Neutrophil (primary cell): Measurements from ENCODE around the gene CACNA1I.

Source experiments
- H3K27ac ChIP-seq: fragments of 200-600 bp; sonication (generic); 2 replicates; pipeline ENCODE4 v1.5.1; 2016; ENCODE audit warnings: mild to moderate bottlenecking, moderate library complexity
- H3K27me3 ChIP-seq: fragments of 200-600 bp; sonication (generic); 2 replicates; pipeline ENCODE4 v1.6.0; 2016; ENCODE audit warnings: mild to moderate bottlenecking
- H3K36me3 ChIP-seq: fragments of 200-600 bp; sonication (generic); 2 replicates; pipeline ENCODE4 v1.5.1; 2017
- H3K4me1 ChIP-seq, 2 experiments: fragments of 200-600 bp in 1 of 2; sonication (generic) in 1 of 2; 1 replicate in 1 of 2; 2 replicates in 1 of 2; pipeline versions ENCODE4 v1.5.1 to v1.6.1; 2013 to 2016; ENCODE audit warnings: low read depth in 1 of 2, low read length in 1 of 2, mild to moderate bottlenecking in 1 of 2, moderate library complexity in 1 of 2; ENCODE audit not compliant: control insufficient read depth in 1 of 2, insufficient read depth in 1 of 2
- H3K4me3 ChIP-seq, 2 experiments: fragments of 200-600 bp in 1 of 2; sonication (generic) in 1 of 2; 1 replicate in 1 of 2; 2 replicates in 1 of 2; pipeline ENCODE4 v1.5.1; 2013 to 2016; ENCODE audit warnings: low read depth in 1 of 2, low read length in 1 of 2, mild to moderate bottlenecking in 1 of 2, moderate library complexity in 1 of 2
- H3K9me3 ChIP-seq: fragments of 200-600 bp; sonication (generic); 2 replicates; pipeline ENCODE4 v1.5.1; 2016
- TF ChIP-seq, protein P1 (sequence below): fragments of 200-600 bp; sonication (generic); IDR thresholded peaks from 2 replicates; pipeline ENCODE4 v1.5.1; 2016; ENCODE audit warnings: antibody characterized with exemption

The CACNA1I gene

GRCh38 chr22:39618996-39619530 lies 48.5 kb downstream of the CACNA1I start:
- Histone ChIP-seq H3K4me1 (no peaks in the 10 kb centered on the region), H3K27ac (no peak overlapping the region), H3K27me3 (peaks cover 74% of the 10 kb centered on the region), H3K36me3 (no peaks in the 10 kb centered on the region), H3K9me3 (no peaks in the 10 kb centered on the region), H3K4me3 (no peak overlapping the region)
- TF ChIP-seq, protein P1, sequence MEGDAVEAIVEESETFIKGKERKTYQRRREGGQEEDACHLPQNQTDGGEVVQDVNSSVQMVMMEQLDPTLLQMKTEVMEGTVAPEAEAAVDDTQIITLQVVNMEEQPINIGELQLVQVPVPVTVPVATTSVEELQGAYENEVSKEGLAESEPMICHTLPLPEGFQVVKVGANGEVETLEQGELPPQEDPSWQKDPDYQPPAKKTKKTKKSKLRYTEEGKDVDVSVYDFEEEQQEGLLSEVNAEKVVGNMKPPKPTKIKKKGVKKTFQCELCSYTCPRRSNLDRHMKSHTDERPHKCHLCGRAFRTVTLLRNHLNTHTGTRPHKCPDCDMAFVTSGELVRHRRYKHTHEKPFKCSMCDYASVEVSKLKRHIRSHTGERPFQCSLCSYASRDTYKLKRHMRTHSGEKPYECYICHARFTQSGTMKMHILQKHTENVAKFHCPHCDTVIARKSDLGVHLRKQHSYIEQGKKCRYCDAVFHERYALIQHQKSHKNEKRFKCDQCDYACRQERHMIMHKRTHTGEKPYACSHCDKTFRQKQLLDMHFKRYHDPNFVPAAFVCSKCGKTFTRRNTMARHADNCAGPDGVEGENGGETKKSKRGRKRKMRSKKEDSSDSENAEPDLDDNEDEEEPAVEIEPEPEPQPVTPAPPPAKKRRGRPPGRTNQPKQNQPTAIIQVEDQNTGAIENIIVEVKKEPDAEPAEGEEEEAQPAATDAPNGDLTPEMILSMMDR = no peak

DNA sequence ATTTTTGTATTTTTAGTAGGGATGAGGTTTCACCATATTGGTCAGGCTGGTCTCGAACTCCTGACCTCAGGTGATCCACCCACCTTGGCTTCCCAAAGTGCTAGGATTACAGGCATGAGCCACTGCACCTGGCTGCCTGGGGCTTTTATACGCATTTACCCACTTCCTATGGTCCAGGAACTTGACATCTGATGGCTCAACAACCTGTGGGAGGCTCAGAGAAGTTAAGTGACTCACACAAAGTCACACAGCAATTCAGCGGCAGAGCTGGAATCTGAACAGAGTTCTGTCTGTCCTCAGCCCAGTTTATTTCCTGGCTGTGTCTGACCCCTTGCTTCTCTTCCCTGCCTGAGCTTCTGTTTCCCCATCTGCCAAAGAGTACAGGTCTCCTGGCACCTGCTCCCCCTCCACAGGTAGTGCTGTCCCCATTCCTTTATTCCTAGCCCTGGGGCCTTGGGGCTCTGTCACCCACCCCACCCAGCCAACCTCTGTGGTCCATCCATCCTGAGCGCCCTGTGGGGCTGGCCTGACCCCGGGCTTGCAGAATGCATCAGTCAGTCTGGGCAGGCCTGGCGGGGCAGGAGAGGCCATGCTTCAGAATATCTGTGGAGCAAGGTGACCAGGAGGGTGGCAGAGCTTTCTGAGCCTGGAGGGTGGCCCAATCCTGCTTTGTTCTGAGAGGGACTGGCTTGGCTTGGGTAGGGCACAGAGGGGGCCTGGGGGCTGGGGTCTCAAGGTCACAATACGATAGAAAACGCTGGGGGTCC lies 50.6 kb downstream of the CACNA1I start:
- TF ChIP-seq, protein P1 = no peak
- Histone ChIP-seq H3K4me3 (no peak overlapping the region), H3K27ac (no peak overlapping the region), H3K4me1 (no peaks in the 10 kb centered on the region), H3K36me3 (no peaks in the 10 kb centered on the region), H3K27me3 (peaks cover 74% of the 10 kb centered on the region), H3K9me3 (no peaks in the 10 kb centered on the region)

DNA sequence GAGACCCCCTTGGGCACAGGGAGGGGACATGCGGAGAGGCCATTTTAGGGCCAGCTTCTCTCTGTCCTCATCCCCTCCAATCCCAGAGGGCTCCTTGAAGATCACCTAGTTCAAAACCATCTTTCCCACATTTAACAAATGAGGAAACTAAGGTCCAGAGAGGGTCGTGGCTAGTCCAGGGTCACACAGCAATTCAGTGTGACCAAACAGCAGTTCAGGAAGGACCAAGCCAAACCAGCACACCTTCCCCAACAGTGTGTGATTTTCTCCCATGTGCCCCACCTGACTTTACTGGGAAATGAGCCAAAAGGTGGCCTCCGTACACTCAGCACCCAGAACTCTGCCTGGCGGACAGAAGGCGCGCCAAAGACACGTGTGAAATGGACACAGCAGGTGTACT lies 51.3 kb downstream of the CACNA1I start:
- Histone ChIP-seq H3K9me3 (no peaks in the 10 kb centered on the region), H3K4me3 (no peak overlapping the region), H3K36me3 (no peaks in the 10 kb centered on the region), H3K27ac (no peak overlapping the region), H3K27me3 (peaks cover 73% of the 10 kb centered on the region), H3K4me1 (no peaks in the 10 kb centered on the region)
- TF ChIP-seq, protein P1 = no peak

DNA sequence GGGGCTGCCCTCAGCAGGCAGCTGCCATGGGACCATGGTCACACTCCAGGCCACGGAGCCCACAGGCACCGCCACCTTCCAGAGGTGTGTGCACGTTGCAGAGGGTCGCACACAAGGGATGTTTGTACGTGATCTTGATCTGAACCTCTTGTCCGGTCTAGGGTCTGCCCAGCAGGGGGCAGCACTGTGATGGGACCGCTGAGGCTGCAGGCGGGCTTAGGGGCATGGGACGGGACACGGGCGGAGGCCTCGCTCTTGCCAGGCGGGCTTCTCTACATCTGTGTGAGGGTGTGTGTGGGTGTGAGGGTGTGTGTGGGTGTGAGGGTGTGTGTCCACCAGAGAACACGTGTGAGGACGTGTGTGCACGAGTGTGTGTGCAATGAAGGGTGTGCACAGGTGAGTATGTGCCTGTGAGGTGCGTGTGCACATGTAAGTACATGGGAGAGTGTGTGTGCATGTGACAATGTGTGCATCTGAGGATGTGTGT lies 52.4 kb downstream of the CACNA1I start:
- TF ChIP-seq, protein P1 = peak; percentile 22
- peaks cover 73% of the 10 kb centered on the region for H3K27me3 ChIP-seq
- H3K36me3 ChIP-seq = no peaks in the 10 kb centered on the region
- H3K4me1 ChIP-seq = no peaks in the 10 kb centered on the region
- no peak overlapping the region for H3K4me3 ChIP-seq
- no peaks in the 10 kb centered on the region for H3K9me3 ChIP-seq
- no peak overlapping the region for H3K27ac ChIP-seq

GRCh38 chr22:39623603-39624500 lies 53.3 kb downstream of the CACNA1I start:
- H3K4me1 ChIP-seq = no peaks in the 10 kb centered on the region
- TF ChIP-seq, protein P1 = no peak
- no peaks in the 10 kb centered on the region for H3K9me3 ChIP-seq
- H3K4me3 ChIP-seq = no peak overlapping the region
- H3K36me3 ChIP-seq = no peaks in the 10 kb centered on the region
- peaks cover 69% of the 10 kb centered on the region for H3K27me3 ChIP-seq
- no peak overlapping the region for H3K27ac ChIP-seq
